Heart right ventricle (tissue), 16 donors: ENCODE results near the gene OSBPL3. TPM values are rescaled to one million over a fixed set of nuclear protein-coding genes. Genes with fewer than 3 reads are reported as not detected.

Experiments used
- ATAC-seq, 8 donors: fragments of 200-7000 bp; cut with Tn5 transposase; one replicate each; pipeline ENCODE4 v1.9.1; 2020; ENCODE audit warnings: mild to moderate bottlenecking in 8 of 8, moderate library complexity in 8 of 8, moderate number of reproducible peaks in 1 of 8
- DNase-seq, 2 donors: peaks; one replicate each; pipeline ENCODE4 v3.0.0-alpha.2; 2020
- H3K27ac ChIP-seq, 10 donors: fragments of 200-600 bp; sonication (generic) in 2 of 10; one replicate each; pipeline versions ENCODE4 v1.5.0 to v1.8.0; 2020 to 2022; ENCODE audit warnings: mild to moderate bottlenecking in 3 of 10
- H3K27me3 ChIP-seq, 7 donors: fragments of 200-600 bp; one replicate each; pipeline ENCODE4 v1.8.0; 2021 to 2022; ENCODE audit warnings: mild to moderate bottlenecking in 2 of 7
- H3K36me3 ChIP-seq, 9 donors: fragments of 200-600 bp; sonication (generic) in 1 of 9; one replicate each; pipeline versions ENCODE4 v1.5.0 to v1.8.0; 2020 to 2022; ENCODE audit warnings: mild to moderate bottlenecking in 2 of 9
- H3K4me1 ChIP-seq, 9 donors: fragments of 200-600 bp; sonication (generic) in 1 of 9; one replicate each; pipeline versions ENCODE4 v1.5.0 to v1.8.0; 2020 to 2022; ENCODE audit warnings: mild to moderate bottlenecking in 4 of 9
- H3K4me3 ChIP-seq, 10 donors: fragments of 200-600 bp; sonication (generic) in 2 of 10; one replicate each; pipeline versions ENCODE4 v1.5.0 to v1.8.0; 2020 to 2022; ENCODE audit warnings: mild to moderate bottlenecking in 7 of 10, moderate library complexity in 2 of 10
- H3K9me3 ChIP-seq, 11 donors: fragments of 200-600 bp in 10 of 11; sonication (generic) in 2 of 11; one replicate each; pipeline versions ENCODE4 v1.5.0 to v1.8.0; 2013 to 2022; ENCODE audit warnings: mild to moderate bottlenecking in 2 of 11, control low read depth in 1 of 11, moderate library complexity in 1 of 11
- CTCF ChIP-seq, 9 donors: fragments of 200-600 bp; sonication (generic) in 2 of 9; IDR thresholded peaks; one replicate each; pipeline versions ENCODE4 v1.5.0 to v1.8.0; 2021 to 2022; ENCODE audit warnings: antibody characterized with exemption in 9 of 9, mild to moderate bottlenecking in 5 of 9, moderate library complexity in 1 of 9
- WGBS, 2 donors: extraction: QIAGEN DNeasy Blood & Tissue Kit; methylation state at CpG; one replicate each; pipeline ENCODE4 v1.1.7; 2013; ENCODE audit warnings: inconsistent platforms in 1 of 2; 5-methylcytosine and 5-hydroxymethylcytosine counted together
- intact Hi-C, 10 donors: fragments of 100-400 bp; cut with DNase I; formaldehyde crosslinking; loops; one replicate each; pipeline versions ENCODE4 v1.11.1 to v1.14.2; 2022
- polyA plus RNA-seq, 2 donors: library from polyadenylated mRNA; stranded (reverse); fragments of 200-250 nt; gene quantifications; one replicate each; pipeline ENCODE4 v1.2.3, GENCODE V29; 2013
- total RNA-seq, 10 donors: library from RNA; stranded (reverse); fragmentation: NEBNext Ultra II Directional in 3 of 10; extraction: Animal tissue kit (Norgen Biotek cat#: 25700) in 3 of 10; gene quantifications; one replicate each; pipeline versions ENCODE4 v1.2.1 to v1.2.4, GENCODE V29; 2021 to 2023
- donor health status: Arrhythmogenic right ventricular cardiomyopathy.
- donor health status: ischemic (EF 13 %, LVEDD 7.1; RV severe dilation, severe dysfunction).
- donor health status: healthy with polysubstance abuse.
- donor health status: DM: no; HTN: yes; CAD: no.
- donor health status: DM: no; HTN: no; CAD: no.
- donor health status: ischemic (EF 25% LVEDD 6.9; RV normal size, moderate dysfunction).
- donor health status: ischemic (EF 25% LVEDD 5.7; RV mildly dilated, moderate dysfunction).
- donor health status: healthy.
- donor health status: DM: yes; HTN: yes; CAD: no.
- donor health status: Ischemic cardiomyopathy.
- donor health status: ischemic (EF 35%, LVEDD 5.7; RV mildly dilated, moderate dysfunction).
- donor health status: nonischemic (EF 11% LVEDD 7.7; RV severe dilation, severe dysfunction).
- donor health status: DM: yes; HTN: yes; CAD: no.
- donor health status: PGD.
- donor health status: ischemic (EF 29% LVEDD 5.4; RV normal size, mild dysfunction).
- donor health status: nonischemic (EF 23%, LVEDD 6.1; RV moderate dilation, normal function).

Gene OSBPL3
- total and polyA plus RNA-seq, 12 donors: 1.2 to 10.6 (median 3.5) TPM

GRCh38 chr7:24975172-24975571, 4.8 kb downstream of the OSBPL3 start:
- H3K27ac ChIP-seq: no peak overlapping the region
- no peak for DNase-seq
- H3K27me3 ChIP-seq: peaks cover 0 to 4% (median 0%) of the 10 kb centered on the region in 7 donors
- ATAC-seq: no peak
- intact Hi-C loops: loop anchor here in 7 of 10 donors (5.0 to 10.0 kb wide), 6 partner anchors 70 to 160 kb away; no protein-coding TSS in a partner anchor
- no peak for TF ChIP-seq CTCF (IDR thresholded peaks at IDR 0.05)
- WGBS, 2 donors: 73 to 95% methylated on average over 3 of the region's 3 CpGs
- H3K4me3 ChIP-seq: no peak overlapping the region
- peaks cover 0 to 59% (median 5%) of the 10 kb centered on the region in 9 donors for H3K4me1 ChIP-seq
- H3K9me3 ChIP-seq: no peaks in the 10 kb centered on the region
- no peaks in the 10 kb centered on the region for H3K36me3 ChIP-seq

- intact Hi-C loops: loop anchor here in 5 of 10 donors (10.0 kb wide), 3 partner anchors 69 to 159 kb away; no protein-coding TSS in a partner anchor
- WGBS, 2 donors: 78 to 79% methylated on average over 15 of the region's 15 CpGs
- H3K27me3 ChIP-seq: peaks cover 0 to 4% (median 0%) of the 10 kb centered on the region in 7 donors
Measured at GRCh38 chr7:24974026-24974832, 5.7 kb downstream of the OSBPL3 start.

GRCh38 chr7:24972991-24973390, 7.0 kb downstream of the OSBPL3 start:
- no peak for DNase-seq
- H3K4me1 ChIP-seq: peaks cover 0 to 45% (median 0%) of the 10 kb centered on the region in 9 donors
- no peak for TF ChIP-seq CTCF (IDR thresholded peaks at IDR 0.05)
- H3K27ac ChIP-seq: no peak overlapping the region
- H3K27me3 ChIP-seq: no peaks in the 10 kb centered on the region
- ATAC-seq: no peak
- no peaks in the 10 kb centered on the region for H3K36me3 ChIP-seq
- no peak overlapping the region for H3K4me3 ChIP-seq
- H3K9me3 ChIP-seq: no peaks in the 10 kb centered on the region
- intact Hi-C loops: loop anchor here in 5 of 10 donors (10.0 kb wide), 3 partner anchors 68 to 158 kb away; no protein-coding TSS in a partner anchor

More at GRCh38 chr7:24974026-24974832, 5.7 kb downstream of the OSBPL3 start:
- Histone ChIP-seq H3K4me3 (no peak overlapping the region), H3K4me1 (peaks cover 0 to 57% (median 5%) of the 10 kb centered on the region in 9 donors), H3K27ac (no peak overlapping the region), H3K9me3 (no peaks in the 10 kb centered on the region), H3K36me3 (no peaks in the 10 kb centered on the region)
- ATAC-seq (no peak), DNase-seq (no peak)
- TF ChIP-seq CTCF (IDR thresholded peaks at IDR 0.05): no peak

GRCh38 chr7:24972166-24972477, 7.9 kb downstream of the OSBPL3 start:
- Histone ChIP-seq H3K4me3 (no peak overlapping the region), H3K27me3 (no peaks in the 10 kb centered on the region), H3K4me1 (peaks cover 0 to 36% (median 0%) of the 10 kb centered on the region in 9 donors), H3K36me3 (no peaks in the 10 kb centered on the region), H3K27ac (no peak overlapping the region), H3K9me3 (no peaks in the 10 kb centered on the region)
- intact Hi-C loops: loop anchor here in 5 of 10 donors (10.0 kb wide), 3 partner anchors 67 to 157 kb away; no protein-coding TSS in a partner anchor
- ATAC-seq (no peak), DNase-seq (no peak)
- WGBS, 2 donors: 73 to 78% methylated on average over 1 of the region's 1 CpG
- TF ChIP-seq CTCF (IDR thresholded peaks at IDR 0.05): no peak
